Gastrocnemius medialis (tissue), 4 donors: Measurements from ENCODE around the gene FCHSD2.

Source experiments
- POLR2A ChIP-seq, 2 donors: fragments of 450-650 bp; IDR thresholded peaks; one replicate each; pipeline ENCODE4 v1.6.1; 2017; ENCODE audit warnings: antibody characterized with exemption in 2 of 2, mild to moderate bottlenecking in 2 of 2, moderate library complexity in 2 of 2
- TF ChIP-seq, protein P1 (sequence below), 5 experiments: fragments of 450-650 bp in 3 of 5; fragments of 200-600 bp in 2 of 5; sonication (generic) in 2 of 5; IDR thresholded peaks in 4 of 5; conservative IDR thresholded peaks in 1 of 5; 1 replicate in 4 of 5; 2 replicates in 1 of 5; pipeline ENCODE4 v1.5.1; 2016 to 2019; ENCODE audit warnings: antibody characterized with exemption in 5 of 5, mild to moderate bottlenecking in 3 of 5, moderate library complexity in 3 of 5

DNA sequence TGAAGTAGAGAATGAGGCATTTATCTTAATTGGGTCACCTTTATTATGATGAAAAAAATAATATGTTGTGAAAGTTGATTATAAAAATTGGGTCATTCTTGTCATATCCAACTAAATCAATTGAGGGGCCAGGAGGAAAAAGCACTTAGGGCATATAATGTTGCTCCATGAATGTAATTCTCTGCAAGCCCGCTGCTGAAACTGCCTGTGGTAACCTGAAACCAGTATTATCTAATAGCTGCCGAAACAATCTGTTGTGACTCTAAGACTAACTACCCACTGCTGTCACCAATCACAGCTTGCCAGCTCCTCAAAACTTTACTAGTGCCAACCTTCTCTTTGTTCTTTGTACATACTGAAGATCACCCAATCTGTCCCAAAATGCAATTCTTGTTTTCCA lies 212.1 kb downstream of the FCHSD2 start:
- TF ChIP-seq, protein P1, sequence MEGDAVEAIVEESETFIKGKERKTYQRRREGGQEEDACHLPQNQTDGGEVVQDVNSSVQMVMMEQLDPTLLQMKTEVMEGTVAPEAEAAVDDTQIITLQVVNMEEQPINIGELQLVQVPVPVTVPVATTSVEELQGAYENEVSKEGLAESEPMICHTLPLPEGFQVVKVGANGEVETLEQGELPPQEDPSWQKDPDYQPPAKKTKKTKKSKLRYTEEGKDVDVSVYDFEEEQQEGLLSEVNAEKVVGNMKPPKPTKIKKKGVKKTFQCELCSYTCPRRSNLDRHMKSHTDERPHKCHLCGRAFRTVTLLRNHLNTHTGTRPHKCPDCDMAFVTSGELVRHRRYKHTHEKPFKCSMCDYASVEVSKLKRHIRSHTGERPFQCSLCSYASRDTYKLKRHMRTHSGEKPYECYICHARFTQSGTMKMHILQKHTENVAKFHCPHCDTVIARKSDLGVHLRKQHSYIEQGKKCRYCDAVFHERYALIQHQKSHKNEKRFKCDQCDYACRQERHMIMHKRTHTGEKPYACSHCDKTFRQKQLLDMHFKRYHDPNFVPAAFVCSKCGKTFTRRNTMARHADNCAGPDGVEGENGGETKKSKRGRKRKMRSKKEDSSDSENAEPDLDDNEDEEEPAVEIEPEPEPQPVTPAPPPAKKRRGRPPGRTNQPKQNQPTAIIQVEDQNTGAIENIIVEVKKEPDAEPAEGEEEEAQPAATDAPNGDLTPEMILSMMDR (IDR thresholded peaks at IDR 0.05 in 4 of 5, conservative IDR thresholded peaks at IDR 0.05 in 1 of 5), result no peak
- TF ChIP-seq POLR2A (IDR thresholded peaks at IDR 0.05), result no peak
